Activated T-cell treated with anti-CD3 and anti-CD28 coated beads for 24 hours (primary cell): ENCODE results near the gene C1orf115.
"Not testable (repeated sequence)": the region's sequence is repeated elsewhere in the genome, so short reads cannot be mapped to it uniquely, and the experiment has no call there.

Experiments
- DNase-seq: peaks from one replicate; pipeline ENCODE4 v3.0.0-alpha.2; 2020; ENCODE audit warnings: low read depth

Gene C1orf115, protein sequence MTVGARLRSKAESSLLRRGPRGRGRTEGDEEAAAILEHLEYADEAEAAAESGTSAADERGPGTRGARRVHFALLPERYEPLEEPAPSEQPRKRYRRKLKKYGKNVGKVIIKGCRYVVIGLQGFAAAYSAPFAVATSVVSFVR

DNA sequence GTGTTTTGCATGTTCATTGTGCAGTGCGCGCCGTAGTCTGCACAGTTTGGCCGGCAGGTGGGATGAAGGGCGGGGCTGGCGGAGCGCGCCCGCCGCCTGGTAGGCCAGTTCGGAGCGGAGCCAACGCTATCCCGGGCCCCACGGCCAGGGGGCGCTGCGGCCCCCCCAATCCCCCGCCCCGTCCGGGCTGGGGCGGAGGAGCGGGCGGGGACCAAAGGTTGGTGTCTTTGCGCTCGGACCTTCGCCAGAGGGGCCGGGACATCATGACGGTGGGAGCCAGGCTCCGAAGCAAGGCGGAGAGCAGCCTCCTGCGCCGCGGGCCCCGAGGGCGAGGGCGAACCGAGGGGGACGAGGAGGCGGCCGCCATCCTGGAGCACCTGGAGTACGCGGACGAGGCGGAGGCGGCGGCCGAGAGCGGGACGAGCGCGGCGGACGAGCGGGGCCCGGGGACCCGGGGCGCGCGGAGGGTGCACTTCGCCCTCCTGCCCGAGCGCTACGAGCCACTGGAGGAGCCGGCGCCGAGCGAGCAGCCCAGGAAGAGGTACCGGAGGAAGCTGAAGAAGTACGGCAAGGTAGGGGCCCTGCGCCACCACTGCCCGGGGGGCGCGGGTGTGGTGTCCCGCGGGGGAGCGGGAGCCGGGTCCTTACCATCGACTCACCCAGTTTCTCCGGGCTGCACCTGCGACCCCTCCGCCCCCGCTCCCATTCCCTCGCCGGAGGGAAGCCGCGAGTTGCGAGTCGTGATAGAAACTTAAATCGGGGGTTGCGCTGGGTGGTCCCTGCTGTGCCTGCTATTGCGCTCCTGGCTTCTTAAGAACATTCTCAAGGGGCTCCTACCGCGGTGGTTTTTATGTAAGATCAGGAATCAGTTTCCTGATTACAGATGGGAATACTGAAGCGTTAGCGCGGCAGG is at the start of gene C1orf115:
Gene C1orf115 (plus strand): TSS at position 224 of the 913 bp plus-strand sequence. CDS start 40 bp downstream, at position 264.
- DNase-seq, result peak; percentile 73

DNA sequence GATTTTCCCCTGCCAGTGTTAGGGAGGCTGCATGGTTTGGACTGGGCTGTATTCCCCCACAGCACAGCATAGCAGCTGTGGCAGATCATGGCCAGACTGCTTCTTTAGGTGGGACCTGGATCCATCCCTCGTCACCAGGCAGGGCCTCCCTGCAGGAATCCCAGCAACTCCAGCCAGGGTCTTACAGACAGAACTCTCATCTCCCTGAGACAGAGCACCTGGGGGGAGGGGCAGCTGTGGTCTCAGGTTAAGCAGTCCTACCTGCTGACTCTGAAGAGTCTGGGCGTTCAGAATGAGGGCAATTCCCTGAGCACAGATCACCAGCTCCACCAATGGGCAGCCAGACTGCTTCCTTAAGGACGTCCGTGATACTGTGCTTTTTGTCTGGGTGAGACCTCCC is 47.9 kb upstream of the C1orf115 start:
- no peak for DNase-seq

DNA sequence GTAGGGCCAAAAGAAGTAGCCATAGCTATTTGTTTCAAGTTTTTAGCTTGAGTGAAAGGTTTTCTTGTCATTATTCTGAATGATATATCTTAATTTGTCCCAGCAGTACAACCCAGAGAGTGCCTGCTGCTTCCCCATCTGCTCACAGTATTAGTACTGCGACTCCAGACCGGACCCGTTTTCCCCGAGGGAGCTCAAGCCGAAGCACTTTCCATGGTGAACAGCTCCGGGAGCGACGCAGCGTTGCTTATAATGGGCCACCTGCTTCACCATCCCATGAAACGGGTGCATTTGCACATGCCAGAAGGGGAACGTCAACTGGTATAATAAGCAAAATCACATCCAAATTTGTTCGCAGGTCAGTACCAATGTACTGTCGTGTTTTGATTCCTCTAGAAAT is 37.2 kb upstream of the C1orf115 start:
- no peak for DNase-seq

GRCh38 chr1:220655509-220655908 is 34.7 kb upstream of the C1orf115 start:
- no peak for DNase-seq

DNA sequence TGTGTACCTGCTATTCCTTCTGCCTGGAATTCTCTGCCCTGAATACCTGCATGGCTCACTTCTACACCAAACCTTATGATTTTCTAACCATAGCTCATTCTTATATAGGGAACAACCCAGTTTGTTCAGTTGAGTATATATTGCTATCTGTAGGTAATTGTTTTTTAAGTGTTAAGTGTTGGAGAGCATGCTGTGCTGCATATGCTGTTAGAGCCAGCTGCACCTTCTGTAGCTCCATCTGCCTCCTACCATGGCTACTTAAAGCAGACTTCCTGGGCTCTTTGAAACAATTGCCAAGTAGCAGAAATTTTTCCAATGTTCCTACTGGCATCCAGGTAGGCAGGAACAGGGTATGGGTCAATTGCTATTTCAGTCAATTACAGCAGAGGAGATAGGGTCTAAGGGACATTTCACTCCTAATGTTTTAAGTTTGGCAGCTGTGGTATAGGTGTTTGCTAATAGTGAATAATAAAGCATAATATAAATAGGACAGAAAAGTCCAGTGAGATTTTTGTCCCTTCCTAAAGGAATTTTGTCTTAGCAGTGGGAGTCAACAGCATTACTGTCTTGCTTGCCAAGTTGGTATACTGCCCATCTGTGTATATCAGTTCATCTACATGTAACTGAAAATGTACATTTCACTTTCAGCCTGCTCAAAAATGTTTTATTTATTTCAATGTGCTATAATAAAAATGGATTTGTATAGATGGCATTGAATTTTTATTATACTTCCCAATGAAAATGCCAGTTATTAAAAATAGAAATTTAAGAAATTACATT is 34.0 kb upstream of the C1orf115 start:
- DNase-seq, result no peak

GRCh38 chr1:220666349-220666748 is 23.8 kb upstream of the C1orf115 start:
- DNase-seq, result no peak

- DNase-seq, result no peak
Observed at GRCh38 chr1:220669005-220669404, 21.2 kb upstream of the C1orf115 start.

GRCh38 chr1:220670365-220670764 is 19.8 kb upstream of the C1orf115 start:
- no peak for DNase-seq

DNA sequence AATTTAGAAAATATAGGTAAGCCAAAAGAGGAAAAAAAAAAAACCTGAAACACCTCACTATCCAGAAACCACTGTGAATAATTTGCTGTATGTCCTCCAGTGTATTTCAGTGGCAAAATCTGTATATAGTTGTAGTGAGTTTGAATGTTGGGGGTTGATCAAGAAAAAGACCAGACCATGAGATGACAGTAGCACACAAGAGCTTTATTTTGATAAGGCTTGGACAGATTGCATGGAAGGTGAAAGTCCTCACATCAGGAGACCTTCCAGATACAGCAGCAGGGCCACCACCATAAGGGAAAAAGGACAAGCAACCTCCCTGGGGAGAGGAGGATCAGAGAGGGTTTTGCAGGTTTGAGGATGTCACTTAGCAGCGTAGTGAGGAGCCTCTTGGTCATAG is 16.2 kb upstream of the C1orf115 start:
- DNase-seq, result no peak

GRCh38 chr1:220677251-220677650 is 12.9 kb upstream of the C1orf115 start:
- DNase-seq, result no peak

DNA sequence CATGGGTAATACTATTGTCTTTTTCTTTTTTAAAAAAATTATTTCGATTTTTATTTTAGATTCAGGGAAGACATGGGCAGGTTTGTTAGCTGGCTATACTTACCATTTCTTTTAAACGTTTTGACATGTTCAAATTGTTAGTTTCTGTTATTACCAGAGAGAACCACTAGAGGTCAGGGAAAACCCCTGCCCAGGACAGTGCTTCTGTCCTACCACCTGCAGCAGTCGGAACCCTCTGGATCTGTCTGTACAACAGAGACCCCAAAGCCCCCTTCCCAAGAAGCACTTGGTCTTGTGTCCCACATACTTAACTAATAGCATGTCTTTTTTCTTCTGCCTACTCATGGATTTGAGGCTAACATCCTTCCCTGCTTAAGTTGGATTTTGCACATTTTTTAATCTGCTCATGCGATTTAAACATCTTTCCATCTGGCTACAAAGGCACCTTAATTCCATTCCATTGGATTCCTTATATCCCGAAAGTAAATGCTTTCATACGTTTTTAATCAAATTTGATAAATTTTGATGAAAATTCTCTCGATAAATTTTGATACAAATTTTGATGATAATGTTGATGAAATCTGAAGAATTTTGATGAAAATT is 10.0 kb upstream of the C1orf115 start:
- no peak for DNase-seq

DNA sequence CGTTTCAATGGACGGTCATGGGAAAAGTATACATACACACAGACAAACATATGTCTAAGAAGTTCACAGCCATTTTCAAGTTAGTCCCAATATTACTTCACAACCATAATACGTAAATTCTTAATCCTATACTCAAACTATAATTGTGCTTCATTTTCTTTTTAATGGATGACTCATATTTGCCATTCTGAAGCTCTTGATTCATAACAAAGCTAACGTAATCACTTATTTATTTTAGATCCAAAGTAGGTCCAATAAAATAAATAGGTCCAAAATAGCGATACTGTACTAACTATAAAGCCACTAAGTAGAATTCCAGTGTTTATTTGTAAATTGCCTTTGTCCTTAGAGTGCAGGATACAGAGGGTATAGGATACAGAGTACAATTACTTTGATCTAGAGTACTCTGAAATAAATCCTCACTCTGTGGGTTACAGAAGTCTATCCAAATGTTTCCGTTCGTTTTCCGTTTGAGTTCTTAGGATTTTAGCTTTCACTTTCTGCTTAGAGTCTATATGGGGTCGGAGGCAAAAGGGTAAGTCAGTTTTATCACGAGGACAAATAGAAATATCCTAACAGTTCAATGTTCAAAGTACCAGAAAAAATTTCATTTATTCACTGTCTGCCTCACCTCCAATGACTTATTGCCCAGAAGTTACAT is 8.8 kb upstream of the C1orf115 start:
- no peak for DNase-seq

GRCh38 chr1:220682901-220683576 is 7.1 kb upstream of the C1orf115 start:
- no peak for DNase-seq

DNA sequence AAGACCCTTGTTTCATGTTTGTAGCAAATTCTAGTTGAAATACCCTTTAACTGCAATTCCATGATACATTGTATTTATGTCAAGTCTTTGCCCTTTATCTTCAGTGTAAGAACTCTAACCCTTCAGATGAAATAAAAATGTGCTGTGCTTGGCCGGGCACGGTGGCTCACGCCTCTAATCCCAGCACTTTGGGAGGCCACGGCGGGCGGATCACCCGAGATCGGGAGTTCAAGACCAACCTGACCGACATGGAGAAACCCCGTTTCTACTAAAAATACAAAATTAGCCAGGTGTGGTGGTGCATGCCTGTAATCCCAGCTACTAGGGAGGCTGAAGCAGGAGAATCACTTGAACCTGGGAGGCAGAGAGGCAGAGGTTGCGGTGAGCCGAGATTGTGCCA is 6.4 kb upstream of the C1orf115 start:
- not testable (repeated sequence) for DNase-seq

DNA sequence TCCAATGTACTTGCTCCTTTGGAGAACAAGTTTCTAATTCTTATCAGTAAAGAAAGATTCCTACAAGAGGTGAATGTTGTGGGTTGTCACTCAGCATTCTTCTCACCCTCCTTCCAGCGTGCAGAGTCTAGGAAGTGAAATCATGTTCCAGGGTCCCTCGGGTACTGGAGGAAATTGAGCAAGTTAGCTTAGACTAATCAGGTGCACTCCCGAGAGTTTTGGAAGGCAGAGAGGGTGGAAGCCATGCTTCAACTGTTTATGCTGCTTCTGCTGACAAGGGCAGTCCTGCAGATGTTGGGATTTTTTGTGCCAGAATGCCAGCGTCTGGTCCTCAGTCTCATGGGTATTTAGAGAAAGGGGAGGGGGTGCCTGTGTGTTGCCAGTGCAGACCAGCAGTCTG is 5.3 kb upstream of the C1orf115 start:
- no peak for DNase-seq

DNA sequence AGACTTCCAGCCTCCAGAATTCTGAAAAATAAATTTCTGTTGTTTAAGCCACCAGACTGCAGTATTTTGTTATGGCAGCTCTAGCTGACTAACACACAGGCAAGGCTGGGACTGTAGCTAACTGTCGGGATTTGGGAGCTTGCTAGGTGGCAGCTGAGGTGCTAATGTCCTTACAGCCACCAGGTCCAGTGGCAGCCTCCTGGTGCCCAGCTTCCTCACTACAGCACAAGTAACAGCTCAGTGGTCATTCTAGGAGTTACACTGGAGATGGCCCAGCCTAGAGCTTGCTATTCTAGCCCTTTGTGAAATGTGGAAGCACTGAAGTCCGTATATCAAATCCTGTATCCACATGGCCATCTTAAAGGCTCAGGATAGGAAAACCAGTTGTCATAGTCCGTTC is 4.3 kb upstream of the C1orf115 start:
- DNase-seq, result no peak

GRCh38 chr1:220687809-220688208 is 2.4 kb upstream of the C1orf115 start:
- no peak for DNase-seq

DNA sequence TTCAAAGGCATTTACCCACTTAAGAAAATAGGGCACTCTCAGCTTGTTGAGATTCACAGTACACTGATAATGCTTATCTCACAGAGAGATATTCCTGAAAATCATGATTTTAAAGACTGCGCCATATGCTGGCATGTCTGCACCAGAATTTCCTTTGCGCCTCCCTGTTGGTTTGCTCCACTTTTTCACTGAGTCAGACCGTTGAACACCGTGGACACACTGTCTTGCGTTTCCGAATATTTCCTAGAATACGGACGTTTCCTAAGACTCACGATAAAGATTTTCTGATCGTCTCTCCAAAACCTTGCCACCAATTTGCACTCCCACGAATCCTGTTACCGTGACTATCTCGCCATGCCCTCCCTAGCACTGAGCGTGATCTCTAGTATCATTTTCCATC is 497 bp upstream of the C1orf115 start:
- no peak for DNase-seq

- no peak for DNase-seq
Observed at GRCh38 chr1:220691053-220691684, 1.0 kb downstream of the C1orf115 start.

DNA sequence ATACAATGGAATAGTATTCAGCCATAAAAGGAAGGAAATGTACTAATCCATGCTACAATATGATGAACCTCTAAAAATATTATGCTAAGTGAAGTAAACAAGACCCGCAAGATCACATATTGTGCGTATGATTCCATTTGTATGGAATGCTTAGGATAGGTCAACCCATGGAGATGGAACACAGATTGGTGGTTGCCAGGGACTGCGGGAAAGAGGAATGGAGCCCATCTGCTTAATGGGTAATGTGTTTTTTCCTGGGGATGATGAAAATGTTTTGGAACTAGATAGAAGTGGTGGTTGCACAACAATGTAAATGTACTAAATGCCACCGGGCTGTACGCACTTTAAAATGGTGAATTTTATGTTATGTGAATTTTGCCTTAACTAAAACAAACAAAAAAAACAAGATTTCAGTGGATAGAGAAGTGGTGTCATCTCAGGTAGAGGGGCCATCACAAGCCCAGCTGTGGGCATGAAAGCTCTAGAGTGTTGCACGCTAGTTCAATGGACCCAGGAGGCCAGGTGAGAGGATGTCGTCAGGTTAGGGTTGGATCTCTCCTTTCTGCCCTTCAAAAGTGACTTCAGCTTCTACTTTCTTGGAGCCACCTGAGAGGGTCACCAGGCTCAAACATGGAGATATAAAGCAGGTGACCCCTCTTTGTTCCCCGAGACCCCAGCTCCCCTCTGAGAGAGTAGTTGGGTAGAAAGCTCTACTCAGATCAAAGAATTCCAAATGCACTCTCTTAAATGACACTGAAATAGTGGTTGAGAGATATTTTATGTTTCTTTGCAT is 2.5 kb downstream of the C1orf115 start:
- DNase-seq, result no peak
